HepG2 (cell line): Measurements from ENCODE around the gene THRSP. TPM values are rescaled to one million over a fixed set of nuclear protein-coding genes. Genes with fewer than 3 reads are reported as not detected.
"Not testable (repeated sequence)": the region's sequence is repeated elsewhere in the genome, so short reads cannot be mapped to it uniquely, and the experiment has no call there.

ENCODE experiments used
- ATAC-seq: fragments of 200-7000 bp; cut with Tn5 transposase; 3 replicates; pipeline ENCODE4 v1.9.1; 2020; ENCODE audit warnings: mild to moderate bottlenecking, moderate library complexity
- BruUV-seq: library from RNA; stranded (reverse); fragments of 400-500 nt; replicated peaks from 2 replicates; lab custom pipeline; 2021; lab: Mats Ljungman, UMichigan
- CTCF ChIA-PET: fragments of 300-600 bp; formaldehyde crosslinking; extraction: SDS; loops from one replicate; lab custom pipeline; 2021; ENCODE audit warnings: low total read pairs, inconsistent platforms, low intra/inter-chr PET ratio; lab: Yijun Ruan, JAX
- POLR2A ChIA-PET: fragments of 350-600 bp; sonication (Branson Sonifier 250); formaldehyde crosslinking; loops from one replicate; lab custom pipeline; 2020; ENCODE audit warnings: antibody characterized with exemption, inconsistent platforms; lab: Yijun Ruan, JAX
- DNase-seq: peaks from one replicate; pipeline ENCODE4 v3.0.0-alpha.2; 2015; ENCODE audit warnings: low spot score
- FAIRE-seq: peaks from 3 replicates; lab custom pipeline; 2011; peaks lifted over from hg19 to GRCh38; lab: Jason Lieb, UNC
- H2AFZ ChIP-seq: one replicate; pipeline ENCODE4 v1.6.1; 2011; ENCODE audit warnings: low read length, inconsistent platforms
- H3K27ac ChIP-seq: fragments of 300-600 bp; 3 replicates; pipeline ENCODE4 v1.8.0; 2011; ENCODE audit warnings: mixed run types, mild to moderate bottlenecking, mixed read lengths, low read length, inconsistent platforms; ENCODE audit not compliant: insufficient read depth; ENCODE audit errors: extremely low read length
- H3K27me3 ChIP-seq, 2 experiments: fragments of 200-600 bp in 1 of 2; 2 replicates in 1 of 2; 3 replicates in 1 of 2; pipeline versions ENCODE4 v1.6.0 to v1.8.0; 2011; ENCODE audit warnings: low read length in 2 of 2, mild to moderate bottlenecking in 2 of 2, moderate library complexity in 2 of 2, inconsistent platforms in 1 of 2; ENCODE audit not compliant: insufficient read depth in 2 of 2, control insufficient read depth in 1 of 2
- H3K36me3 ChIP-seq, 2 experiments: fragments of 200-600 bp in 1 of 2; replicated peaks in 1 of 2; 2 replicates in 1 of 2; 3 replicates in 1 of 2; pipeline versions ENCODE4 v1.5.1 to v1.8.0; 2011; ENCODE audit warnings: low read length in 2 of 2, inconsistent platforms in 1 of 2; ENCODE audit not compliant: insufficient read depth in 2 of 2, control insufficient read depth in 1 of 2
- H3K4me1 ChIP-seq: 2 replicates; pipeline ENCODE4 v1.5.1; 2012; ENCODE audit warnings: low read length, inconsistent platforms; ENCODE audit not compliant: insufficient read depth
- H3K4me2 ChIP-seq: 2 replicates; pipeline ENCODE4 v1.6.0; 2011; ENCODE audit warnings: low read depth, low read length, inconsistent platforms
- H3K4me3 ChIP-seq, 3 experiments: fragments of 200-600 bp in 1 of 3; sonication (generic), shearing (Covaris generic) in 1 of 3; replicated peaks in 1 of 3; 2 replicates each; pipeline ENCODE4 v1.5.1; 2011 to 2016; ENCODE audit warnings: low read length in 3 of 3, inconsistent platforms in 2 of 3, low read depth in 2 of 3, mild to moderate bottlenecking in 2 of 3, control low read depth in 1 of 3, mixed read lengths in 1 of 3; ENCODE audit not compliant: insufficient read depth in 1 of 3
- H3K79me2 ChIP-seq: one replicate; pipeline ENCODE4 v1.6.1; 2011; ENCODE audit warnings: low read length, inconsistent platforms; ENCODE audit not compliant: insufficient read depth
- H3K9ac ChIP-seq: 2 replicates; pipeline ENCODE4 v1.6.0; 2011; ENCODE audit warnings: mild to moderate bottlenecking, low read depth, low read length, inconsistent platforms; ENCODE audit not compliant: insufficient read depth
- H3K9me3 ChIP-seq: 2 replicates; pipeline ENCODE4 v1.5.1; 2012; ENCODE audit warnings: mild to moderate bottlenecking, low read length
- H4K20me1 ChIP-seq: 2 replicates; pipeline ENCODE4 v1.6.0; 2011; ENCODE audit warnings: inconsistent platforms, mild to moderate bottlenecking, low read length, moderate library complexity; ENCODE audit not compliant: insufficient read depth
- WGBS: methylation state at CpG from one replicate; pipeline ENCODE4 v1.1.6; 2017; ENCODE audit warnings: low lambda C conversion rate; 5-methylcytosine and 5-hydroxymethylcytosine counted together
- in situ Hi-C: cut with HindIII; loops from 2 replicates; pipeline ENCODE4 v1.10.0; 2017; ENCODE audit warnings: low pct_unique_long_range_greater_than_20kb; ENCODE audit not compliant: extremely low pct_ligation_motif_present
- intact Hi-C: fragments of 100-400 bp; cut with micrococcal nuclease; formaldehyde crosslinking; loops from one replicate; pipeline ENCODE4 v1.10.0; 2022; ENCODE audit not compliant: unreplicated experiment
- polyA plus RNA-seq, 8 experiments: library from polyadenylated mRNA; depleted of rRNA in 3 of 8; stranded (reverse) in 7 of 8; unstranded in 1 of 8; fragments of >200 nt; fragmentation: Illumina TruSeq in 4 of 8; extraction: Trizol in 4 of 8; gene quantifications; 2 replicates each; pipeline versions ENCODE4 v1.2.1 to v1.2.3, GENCODE V29; 2011 to 2016; ENCODE audit warnings: low read depth in 4 of 8, missing spikeins in 1 of 8, mixed read lengths in 1 of 8; ENCODE audit not compliant: insufficient read depth in 1 of 8
- total RNA-seq, 5 experiments: library from RNA; depleted of rRNA; stranded (reverse); fragments of >200 nt; fragmentation: Illumina TruSeq; extraction: Trizol; gene quantifications; 2 replicates each; pipeline ENCODE4 v1.2.3, GENCODE V29; 2016; ENCODE audit warnings: low read depth in 1 of 5
- TF ChIP-seq, protein P1 (sequence below), 2 experiments: fragments of 450-650 bp in 1 of 2; sonication (generic) in 1 of 2; formaldehyde crosslinking; IDR thresholded peaks; 2 replicates each; pipeline versions ENCODE4 v1.5.0 to v1.8.0; 2020 to 2022; ENCODE audit warnings: mild to moderate bottlenecking in 1 of 2, missing genetic modification reagents in 1 of 2
- TF ChIP-seq, protein P2 (sequence below): sonication (generic); formaldehyde crosslinking; conservative IDR thresholded peaks from 2 replicates; pipeline ENCODE4 v1.8.1; 2023; ENCODE audit warnings: missing genetic modification reagents
- TF ChIP-seq, protein P3 (sequence below): sonication (generic); formaldehyde crosslinking; conservative IDR thresholded peaks from 2 replicates; pipeline ENCODE4 v1.8.0; 2022; ENCODE audit warnings: mild to moderate bottlenecking, moderate library complexity, missing genetic modification reagents

Gene THRSP
- total and polyA plus RNA-seq, 2 of the 13 experiments (the other 11 are each of a cell fraction or from before 2014, with no cell fraction given) = 0.13 to 0.58 TPM

DNA sequence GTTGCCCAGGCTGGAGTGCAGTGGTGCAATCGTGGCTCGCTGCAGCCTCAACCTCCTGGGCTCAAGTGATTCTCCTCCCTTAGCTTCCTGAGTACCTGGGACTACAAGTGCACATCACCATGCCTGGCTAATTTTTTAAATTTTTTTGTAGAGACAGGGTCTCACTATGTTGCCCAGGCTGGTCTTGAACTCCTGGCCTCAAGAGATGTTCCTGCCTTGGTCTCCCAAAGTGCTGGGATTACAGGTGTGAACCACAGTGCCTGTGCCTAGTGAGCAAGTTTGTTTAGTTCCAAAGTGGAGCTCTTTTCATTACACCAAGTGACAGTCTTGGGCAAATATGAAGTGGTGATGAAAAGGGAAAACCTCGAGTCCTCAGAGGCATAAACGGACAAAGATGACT, 13.9 kb downstream of the THRSP start:
- H3K9me3 ChIP-seq, in situ Hi-C loops, DNase-seq, FAIRE-seq, ATAC-seq, H3K27me3 ChIP-seq, BruUV-seq, H2AFZ ChIP-seq, CTCF ChIA-PET: not testable (repeated sequence)
- peaks cover 73% of the 10 kb centered on the region for H3K4me1 ChIP-seq
- H3K36me3 ChIP-seq = peaks cover 0 to 18% of the 10 kb centered on the region in 2 experiments; a peak in 3 of 5 replicates
- intact Hi-C loops = loop anchor here (5.0 kb wide), 1 partner anchor 110 kb away; the partner anchor contains the start of genes KCTD21 and USP35
- peak overlapping the region; percentile 87 for H3K27ac ChIP-seq
- POLR2A ChIA-PET = interaction anchor here (1.1 to 5.0 kb wide), 9 partner anchors 9 to 111 kb away, joined by 3 to 37 read pairs (median 9); partner anchors contain the start of genes ALG8, INTS4, KCTD21 and USP35
- TF ChIP-seq, protein P1, sequence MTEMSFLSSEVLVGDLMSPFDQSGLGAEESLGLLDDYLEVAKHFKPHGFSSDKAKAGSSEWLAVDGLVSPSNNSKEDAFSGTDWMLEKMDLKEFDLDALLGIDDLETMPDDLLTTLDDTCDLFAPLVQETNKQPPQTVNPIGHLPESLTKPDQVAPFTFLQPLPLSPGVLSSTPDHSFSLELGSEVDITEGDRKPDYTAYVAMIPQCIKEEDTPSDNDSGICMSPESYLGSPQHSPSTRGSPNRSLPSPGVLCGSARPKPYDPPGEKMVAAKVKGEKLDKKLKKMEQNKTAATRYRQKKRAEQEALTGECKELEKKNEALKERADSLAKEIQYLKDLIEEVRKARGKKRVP (CRISPR knock-in tag; IDR thresholded peaks at IDR 0.05) = 0 out of 4 replicates have a peak, but pooled peaks of 1 of the 2 experiments have one; percentile 28
- TF ChIP-seq, protein P2, sequence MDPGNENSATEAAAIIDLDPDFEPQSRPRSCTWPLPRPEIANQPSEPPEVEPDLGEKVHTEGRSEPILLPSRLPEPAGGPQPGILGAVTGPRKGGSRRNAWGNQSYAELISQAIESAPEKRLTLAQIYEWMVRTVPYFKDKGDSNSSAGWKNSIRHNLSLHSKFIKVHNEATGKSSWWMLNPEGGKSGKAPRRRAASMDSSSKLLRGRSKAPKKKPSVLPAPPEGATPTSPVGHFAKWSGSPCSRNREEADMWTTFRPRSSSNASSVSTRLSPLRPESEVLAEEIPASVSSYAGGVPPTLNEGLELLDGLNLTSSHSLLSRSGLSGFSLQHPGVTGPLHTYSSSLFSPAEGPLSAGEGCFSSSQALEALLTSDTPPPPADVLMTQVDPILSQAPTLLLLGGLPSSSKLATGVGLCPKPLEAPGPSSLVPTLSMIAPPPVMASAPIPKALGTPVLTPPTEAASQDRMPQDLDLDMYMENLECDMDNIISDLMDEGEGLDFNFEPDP = 0 out of 2 replicates have a peak, but pooled peaks have one; percentile 30
- TF ChIP-seq, protein P3, sequence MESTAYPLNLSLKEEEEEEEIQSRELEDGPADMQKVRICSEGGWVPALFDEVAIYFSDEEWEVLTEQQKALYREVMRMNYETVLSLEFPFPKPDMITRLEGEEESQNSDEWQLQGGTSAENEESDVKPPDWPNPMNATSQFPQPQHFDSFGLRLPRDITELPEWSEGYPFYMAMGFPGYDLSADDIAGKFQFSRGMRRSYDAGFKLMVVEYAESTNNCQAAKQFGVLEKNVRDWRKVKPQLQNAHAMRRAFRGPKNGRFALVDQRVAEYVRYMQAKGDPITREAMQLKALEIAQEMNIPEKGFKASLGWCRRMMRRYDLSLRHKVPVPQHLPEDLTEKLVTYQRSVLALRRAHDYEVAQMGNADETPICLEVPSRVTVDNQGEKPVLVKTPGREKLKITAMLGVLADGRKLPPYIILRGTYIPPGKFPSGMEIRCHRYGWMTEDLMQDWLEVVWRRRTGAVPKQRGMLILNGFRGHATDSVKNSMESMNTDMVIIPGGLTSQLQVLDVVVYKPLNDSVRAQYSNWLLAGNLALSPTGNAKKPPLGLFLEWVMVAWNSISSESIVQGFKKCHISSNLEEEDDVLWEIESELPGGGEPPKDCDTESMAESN (CRISPR knock-in tag) = 0 out of 2 replicates have a peak, but pooled peaks have one; percentile 44
- H3K4me2 ChIP-seq = peak overlapping the region; percentile 84
- peaks cover 36% of the 10 kb centered on the region for H4K20me1 ChIP-seq
- H3K9ac ChIP-seq = peak overlapping the region; percentile 96
- H3K4me3 ChIP-seq = peak overlapping the region; percentile 86 to 96 (median 88)
- 29% methylated on average over 4 of the region's 4 CpGs for WGBS
- H3K79me2 ChIP-seq = peaks cover 75% of the 10 kb centered on the region
